Measurements from ENCODE around the gene ENPP5.

ENPP5 gene

GRCh38 chr6:46204880-46205650 lies 34.3 kb upstream of the ENPP5 start:
- TF ChIP-seq, protein P1, sequence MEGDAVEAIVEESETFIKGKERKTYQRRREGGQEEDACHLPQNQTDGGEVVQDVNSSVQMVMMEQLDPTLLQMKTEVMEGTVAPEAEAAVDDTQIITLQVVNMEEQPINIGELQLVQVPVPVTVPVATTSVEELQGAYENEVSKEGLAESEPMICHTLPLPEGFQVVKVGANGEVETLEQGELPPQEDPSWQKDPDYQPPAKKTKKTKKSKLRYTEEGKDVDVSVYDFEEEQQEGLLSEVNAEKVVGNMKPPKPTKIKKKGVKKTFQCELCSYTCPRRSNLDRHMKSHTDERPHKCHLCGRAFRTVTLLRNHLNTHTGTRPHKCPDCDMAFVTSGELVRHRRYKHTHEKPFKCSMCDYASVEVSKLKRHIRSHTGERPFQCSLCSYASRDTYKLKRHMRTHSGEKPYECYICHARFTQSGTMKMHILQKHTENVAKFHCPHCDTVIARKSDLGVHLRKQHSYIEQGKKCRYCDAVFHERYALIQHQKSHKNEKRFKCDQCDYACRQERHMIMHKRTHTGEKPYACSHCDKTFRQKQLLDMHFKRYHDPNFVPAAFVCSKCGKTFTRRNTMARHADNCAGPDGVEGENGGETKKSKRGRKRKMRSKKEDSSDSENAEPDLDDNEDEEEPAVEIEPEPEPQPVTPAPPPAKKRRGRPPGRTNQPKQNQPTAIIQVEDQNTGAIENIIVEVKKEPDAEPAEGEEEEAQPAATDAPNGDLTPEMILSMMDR (IDR thresholded peaks at IDR 0.05; ENCODE audit: low read depth, low read length): no peak
- TF ChIP-seq MAX (IDR thresholded peaks at IDR 0.05; ENCODE audit: low read depth, low read length) (no peak), POLR2A (IDR thresholded peaks at IDR 0.05; ENCODE audit: extremely low read depth, insufficient read length) (no peak), MYC (IDR thresholded peaks at IDR 0.05; ENCODE audit: low read depth, low read length) (no peak)
- no peak for DNase-seq (ENCODE audit: low read depth)
- H3K4me3 ChIP-seq (ENCODE audit: low read depth, low read length): no peak overlapping the region

- DNase-seq (ENCODE audit: low read depth): no peak
- no peak overlapping the region for H3K4me3 ChIP-seq (ENCODE audit: low read depth, low read length)
- TF ChIP-seq MYC (IDR thresholded peaks at IDR 0.05; ENCODE audit: low read depth, low read length) (no peak), MAX (IDR thresholded peaks at IDR 0.05; ENCODE audit: low read depth, low read length) (no peak), POLR2A (IDR thresholded peaks at IDR 0.05; ENCODE audit: extremely low read depth, insufficient read length) (no peak)
- TF ChIP-seq, protein P1 (IDR thresholded peaks at IDR 0.05; ENCODE audit: low read depth, low read length): no peak
Observed at GRCh38 chr6:46203391-46204177, 32.8 kb upstream of the ENPP5 start.

- no peak for DNase-seq (ENCODE audit: low read depth)
- no peak overlapping the region for H3K4me3 ChIP-seq (ENCODE audit: low read depth, low read length)
- TF ChIP-seq MYC (IDR thresholded peaks at IDR 0.05; ENCODE audit: low read depth, low read length): no peak
- TF ChIP-seq, protein P1 (IDR thresholded peaks at IDR 0.05; ENCODE audit: low read depth, low read length): no peak
Observed at GRCh38 chr6:46201702-46202101, 30.9 kb upstream of the ENPP5 start.

DNA sequence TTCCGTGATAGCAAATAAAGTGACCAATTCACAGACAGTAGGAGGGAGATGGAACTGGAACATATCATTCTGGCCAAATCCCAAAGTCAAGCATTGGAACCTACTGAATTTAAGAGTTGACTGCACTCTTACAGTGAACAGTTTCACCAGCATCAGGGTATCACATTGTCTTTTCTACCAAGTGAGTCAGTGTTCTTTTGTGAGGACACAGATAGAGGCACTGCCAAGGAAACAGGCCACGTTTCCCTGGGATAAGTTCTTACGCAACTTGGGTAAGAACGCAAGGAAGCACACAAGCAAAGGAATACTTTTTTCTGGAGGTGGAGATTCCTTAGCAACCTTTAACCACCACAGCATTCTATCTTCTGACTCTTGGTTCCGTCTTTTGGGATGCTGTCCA lies 28.6 kb upstream of the ENPP5 start:
- H3K4me3 ChIP-seq (ENCODE audit: low read depth, low read length): no peak overlapping the region
- no peak for DNase-seq (ENCODE audit: low read depth)
- TF ChIP-seq POLR2A (IDR thresholded peaks at IDR 0.05; ENCODE audit: extremely low read depth, insufficient read length) (no peak), MYC (IDR thresholded peaks at IDR 0.05; ENCODE audit: low read depth, low read length) (no peak), MAX (IDR thresholded peaks at IDR 0.05; ENCODE audit: low read depth, low read length) (no peak)
- TF ChIP-seq, protein P1 (IDR thresholded peaks at IDR 0.05; ENCODE audit: low read depth, low read length): no peak

DNA sequence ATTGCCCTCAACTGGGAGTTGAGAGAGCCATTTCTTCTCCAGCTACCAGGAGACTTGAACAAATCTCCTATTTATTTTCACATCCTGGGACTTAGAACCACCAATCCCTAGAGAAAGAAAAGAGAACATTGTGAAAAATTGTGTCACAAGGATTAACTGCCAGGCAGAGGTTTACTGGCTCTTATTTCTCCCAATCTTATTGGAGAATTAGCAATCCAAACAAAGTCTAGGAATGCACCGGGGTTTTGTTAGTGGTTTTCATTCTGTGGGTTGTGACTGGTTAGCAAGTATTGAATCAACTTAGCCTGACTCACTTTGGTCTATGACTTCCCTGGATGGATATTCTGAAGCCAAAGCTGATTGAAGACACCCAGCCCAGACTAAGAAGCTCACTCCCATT lies 21.2 kb upstream of the ENPP5 start:
- TF ChIP-seq MYC (IDR thresholded peaks at IDR 0.05; ENCODE audit: low read depth, low read length): no peak
- TF ChIP-seq, protein P1 (IDR thresholded peaks at IDR 0.05; ENCODE audit: low read depth, low read length): no peak
- no peak for TF ChIP-seq POLR2A (IDR thresholded peaks at IDR 0.05; ENCODE audit: extremely low read depth, insufficient read length)
- TF ChIP-seq MAX (IDR thresholded peaks at IDR 0.05; ENCODE audit: low read depth, low read length): no peak
- DNase-seq (ENCODE audit: low read depth): no peak
- H3K4me3 ChIP-seq (ENCODE audit: low read depth, low read length): no peak overlapping the region
